ENCODE results near the gene NR4A3. TPM values are rescaled to one million over a fixed set of nuclear protein-coding genes. Genes with fewer than 3 reads are reported as not detected.

NR4A3 gene
- polyA plus RNA-seq, 3 donors: 0.88 to 2.1 (median 0.92) TPM

- H3K27ac Mint-ChIP-seq: peak overlapping the region; percentile 97 to 100 (median 99)
- Histone ChIP-seq H3K9me3 (replicated peaks in 1 of 2; ENCODE audit: control insufficient read depth in 1 of 2, insufficient read depth in 1 of 2, low read length in 2 of 2) (peaks cover 0 to 19% of the 10 kb centered on the region in 2 donors), H3K9ac (ENCODE audit: insufficient read depth, low read length, poor library complexity, severe bottlenecking) (peak overlapping the region; percentile 98), H3K79me2 (ENCODE audit: insufficient read depth, low read length) (no peaks in the 10 kb centered on the region), H4K20me1 (ENCODE audit: insufficient read depth, low read length) (peaks cover 31% of the 10 kb centered on the region), H3K4me2 (replicated peaks; ENCODE audit: extremely low read depth, low read length, poor library complexity, severe bottlenecking) (peak overlapping the region; percentile 94), H3K4me3 (replicated peaks in 1 of 3; ENCODE audit: low read depth in 2 of 3, low read length in 3 of 3) (peak overlapping the region; percentile 58 to 93 (median 66)), H2AFZ (ENCODE audit: insufficient read depth, low read depth, low read length, poor library complexity, severe bottlenecking) (peak overlapping the region; percentile 46), H3K36me3 (replicated peaks in 1 of 2; ENCODE audit: control insufficient read depth in 1 of 2, insufficient read depth in 2 of 2, low read length in 2 of 2) (no peaks in the 10 kb centered on the region), H3K27me3 (ENCODE audit: control insufficient read depth in 2 of 2, insufficient read depth in 2 of 2, low read length in 2 of 2) (peaks cover 30 to 38% of the 10 kb centered on the region in 2 donors), H3K27ac (ENCODE audit: low read depth in 1 of 2, low read length in 2 of 2) (peak overlapping the region; percentile 75 to 94), H3K4me1 (ENCODE audit: control insufficient read depth in 1 of 2, insufficient read depth in 2 of 2, low read length in 2 of 2) (peaks cover 60 to 64% of the 10 kb centered on the region in 2 donors)
- peaks cover 55% of the 10 kb centered on the region for H3K4me1 Mint-ChIP-seq
- peak; percentile 89 to 95 (median 92) for DNase-seq
- TF ChIP-seq CTCF (IDR thresholded peaks at IDR 0.05): no peak
- H3K27me3 Mint-ChIP-seq (ENCODE audit: low read depth in 3 of 3): peaks cover 39 to 48% (median 44%) of the 10 kb centered on the region in 3 donors
- 0% methylated on average over 15 of the region's 28 CpGs for WGBS (ENCODE audit: insufficient coverage)
- intact Hi-C loops (cut with micrococcal nuclease): loop anchor here (5.0 to 10.0 kb wide), 8 partner anchors 84 to 699 kb away; partner anchors contain the start of genes STX17 (in 2 of the 2), ALG2 (in 1 of the 2), ERP44 (in 1 of the 2) and INVS (in 1 of the 2)
- H3K36me3 Mint-ChIP-seq: peaks cover 11 to 16% of the 10 kb centered on the region in 2 donors
- peaks cover 0 to 37% (median 25%) of the 10 kb centered on the region in 7 donors for H3K9me3 Mint-ChIP-seq
- H3K4me3 Mint-ChIP-seq: peak overlapping the region; percentile 100
Measured at GRCh38 chr9:99820685-99821395, 845 bp upstream of the NR4A3 start.

- Histone ChIP-seq H4K20me1 (ENCODE audit: insufficient read depth, low read length) (peaks cover 31% of the 10 kb centered on the region), H3K36me3 (replicated peaks in 1 of 2; ENCODE audit: control insufficient read depth in 1 of 2, insufficient read depth in 2 of 2, low read length in 2 of 2) (no peaks in the 10 kb centered on the region), H3K79me2 (ENCODE audit: insufficient read depth, low read length) (no peaks in the 10 kb centered on the region), H3K4me1 (ENCODE audit: control insufficient read depth in 1 of 2, insufficient read depth in 2 of 2, low read length in 2 of 2) (peaks cover 63 to 68% of the 10 kb centered on the region in 2 donors), H3K9me3 (replicated peaks in 1 of 2; ENCODE audit: control insufficient read depth in 1 of 2, insufficient read depth in 1 of 2, low read length in 2 of 2) (peaks cover 0 to 27% of the 10 kb centered on the region in 2 donors), H3K4me2 (replicated peaks; ENCODE audit: extremely low read depth, low read length, poor library complexity, severe bottlenecking) (peak overlapping the region; percentile 94), H3K9ac (ENCODE audit: insufficient read depth, low read length, poor library complexity, severe bottlenecking) (peak overlapping the region; percentile 98), H3K27ac (ENCODE audit: low read depth in 1 of 2, low read length in 2 of 2) (peak overlapping the region; percentile 42 to 94), H2AFZ (ENCODE audit: insufficient read depth, low read depth, low read length, poor library complexity, severe bottlenecking) (peak overlapping the region; percentile 30), H3K4me3 (replicated peaks in 1 of 3; ENCODE audit: low read depth in 2 of 3, low read length in 3 of 3) (peak overlapping the region; percentile 58 to 93 (median 66)), H3K27me3 (ENCODE audit: control insufficient read depth in 2 of 2, insufficient read depth in 2 of 2, low read length in 2 of 2) (peaks cover 44 to 53% of the 10 kb centered on the region in 2 donors)
- peaks cover 0 to 39% (median 29%) of the 10 kb centered on the region in 7 donors for H3K9me3 Mint-ChIP-seq
- intact Hi-C loops (cut with micrococcal nuclease): loop anchor here (5.0 to 10.0 kb wide), 8 partner anchors 83 to 700 kb away; partner anchors contain the start of genes STX17 (in 2 of the 2), ALG2 (in 1 of the 2), ERP44 (in 1 of the 2) and INVS (in 1 of the 2)
- peak overlapping the region; percentile 97 to 100 (median 99) for H3K27ac Mint-ChIP-seq
- peak overlapping the region; percentile 100 for H3K4me3 Mint-ChIP-seq
- under 1% methylated on average over 42 of the region's 51 CpGs for WGBS (ENCODE audit: insufficient coverage)
- peak in 2 of 3 donors; percentile 39 to 56 for DNase-seq
- no peak for TF ChIP-seq CTCF (IDR thresholded peaks at IDR 0.05)
- peaks cover 13 to 28% of the 10 kb centered on the region in 2 donors for H3K36me3 Mint-ChIP-seq
- H3K4me1 Mint-ChIP-seq: peaks cover 63% of the 10 kb centered on the region
- peaks cover 53 to 62% (median 58%) of the 10 kb centered on the region in 3 donors for H3K27me3 Mint-ChIP-seq (ENCODE audit: low read depth in 3 of 3)
Measured at GRCh38 chr9:99822109-99822805, 572 bp downstream of the NR4A3 start.

Measured in CD14-positive monocyte (primary cell).